Measurements from ENCODE around the gene ZFP36L1. TPM values are rescaled to one million over a fixed set of nuclear protein-coding genes. Genes with fewer than 3 reads are reported as not detected.

Gene ZFP36L1
- total and polyA plus RNA-seq, 10 of the 15 experiments (the other 5 are each of a cell fraction or from before 2014, with no cell fraction given) = 22.0 to 184 (median 66.1) TPM

- TF ChIP-seq MTA2 (IDR thresholded peaks at IDR 0.05; ENCODE audit: low read depth) (no peak), BMI1 (IDR thresholded peaks at IDR 0.05; ENCODE audit: borderline replicate concordance) (0 out of 2 replicates have a peak, but pooled peaks have one; percentile 16), TAF1 (IDR thresholded peaks at IDR 0.05; ENCODE audit: borderline replicate concordance, low read depth, low read length) (no peak), RBBP5 (conservative IDR thresholded peaks at IDR 0.05) (no peak), JUND (IDR thresholded peaks at IDR 0.05; ENCODE audit: low read depth, low read length) (no peak), IRF3 (IDR thresholded peaks at IDR 0.05) (no peak), EGR1 (IDR thresholded peaks at IDR 0.05; ENCODE audit: borderline replicate concordance in 1 of 2, low read depth in 2 of 2, low read length in 2 of 2) (no peak), NKRF (conservative IDR thresholded peaks at IDR 0.05) (peak; percentile 12; the same call in 1 of the 2 replicates), STAT1 (conservative IDR thresholded peaks at IDR 0.05) (no peak), E2F4 (IDR thresholded peaks at IDR 0.05; ENCODE audit: low read depth, low read length) (peak; percentile 56; the same call in 1 of the 2 replicates), POU2F2 (IDR thresholded peaks at IDR 0.05; ENCODE audit: borderline replicate concordance, low read depth, low read length) (no peak), MLLT1 (IDR thresholded peaks at IDR 0.05) (peak; percentile 71), BACH1 (IDR thresholded peaks at IDR 0.05; ENCODE audit: borderline replicate concordance) (peak; percentile 8; the same call in 1 of the 2 replicates)
These were observed 2.2 kb upstream of the ZFP36L1 start (continued) for GRCh38 chr14:68794851-68795596.

Measured in GM12878 (cell line).